ENCODE results near the gene HLA-DPA1.
"Not testable (repeated sequence)": the region's sequence is repeated elsewhere in the genome, so short reads cannot be mapped to it uniquely, and the experiment has no call there.

HLA-DPA1 gene

DNA sequence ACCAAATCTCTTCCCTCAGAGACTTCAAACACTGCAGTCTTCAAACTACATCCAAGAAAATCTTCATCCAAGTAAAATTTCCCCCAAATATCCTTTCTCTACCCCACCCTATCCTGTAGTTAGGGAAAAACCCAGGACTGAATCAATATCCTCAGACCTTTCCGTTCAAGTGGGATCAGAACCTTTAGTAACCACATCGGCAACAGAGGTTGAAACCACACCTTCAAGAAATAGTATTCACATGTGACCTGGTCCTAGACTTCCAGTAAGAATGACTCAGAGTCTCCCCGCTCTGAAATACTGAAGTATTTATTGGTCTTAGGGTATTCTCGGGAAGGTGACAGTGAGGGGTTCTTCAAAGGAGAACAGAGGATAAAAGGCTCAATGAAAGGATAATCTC is 8.7 kb downstream of the HLA-DPA1 start:
- DNase-seq (ENCODE audit: low read depth), result no peak

DNA sequence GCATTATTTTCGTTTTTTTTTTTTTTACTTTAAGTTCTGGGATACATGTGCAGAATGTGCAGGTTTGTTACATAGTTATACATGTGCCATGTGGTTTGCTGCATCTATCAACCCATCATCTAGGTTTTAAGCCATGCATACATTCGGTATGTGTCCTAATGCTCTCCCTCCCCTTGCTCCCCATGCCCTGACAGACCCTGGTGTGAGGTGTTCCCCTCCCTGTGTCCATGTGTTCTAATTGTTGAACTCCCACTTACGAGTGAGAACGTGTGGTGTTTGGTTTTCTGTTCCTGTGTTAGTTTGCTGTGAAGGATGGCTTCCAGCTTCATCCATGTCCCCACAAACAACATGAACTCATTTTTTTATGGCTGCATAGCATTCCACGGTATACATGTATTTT is 10.0 kb downstream of the HLA-DPA1 start:
- DNase-seq (ENCODE audit: low read depth), result not testable (repeated sequence)

DNA sequence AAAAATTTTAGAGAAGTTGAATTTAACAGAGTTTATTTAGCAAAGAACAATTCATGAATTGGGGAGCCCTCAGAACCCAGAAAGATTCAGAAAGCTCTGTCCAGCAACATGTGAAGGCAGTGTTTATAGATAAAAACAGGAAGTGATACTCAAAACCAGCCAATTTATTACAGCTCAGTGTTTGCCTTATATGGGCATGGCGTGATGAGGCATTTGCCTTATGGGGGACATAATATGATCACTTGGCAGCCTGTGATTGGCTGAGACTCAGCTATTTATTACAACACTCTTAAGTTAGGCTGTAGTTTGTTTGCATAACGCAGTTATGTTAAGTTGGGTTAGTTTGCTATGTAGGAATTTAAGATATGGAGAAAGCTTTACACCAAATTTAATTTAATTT is 11.5 kb downstream of the HLA-DPA1 start:
- no peak for DNase-seq (ENCODE audit: low read depth)

DNA sequence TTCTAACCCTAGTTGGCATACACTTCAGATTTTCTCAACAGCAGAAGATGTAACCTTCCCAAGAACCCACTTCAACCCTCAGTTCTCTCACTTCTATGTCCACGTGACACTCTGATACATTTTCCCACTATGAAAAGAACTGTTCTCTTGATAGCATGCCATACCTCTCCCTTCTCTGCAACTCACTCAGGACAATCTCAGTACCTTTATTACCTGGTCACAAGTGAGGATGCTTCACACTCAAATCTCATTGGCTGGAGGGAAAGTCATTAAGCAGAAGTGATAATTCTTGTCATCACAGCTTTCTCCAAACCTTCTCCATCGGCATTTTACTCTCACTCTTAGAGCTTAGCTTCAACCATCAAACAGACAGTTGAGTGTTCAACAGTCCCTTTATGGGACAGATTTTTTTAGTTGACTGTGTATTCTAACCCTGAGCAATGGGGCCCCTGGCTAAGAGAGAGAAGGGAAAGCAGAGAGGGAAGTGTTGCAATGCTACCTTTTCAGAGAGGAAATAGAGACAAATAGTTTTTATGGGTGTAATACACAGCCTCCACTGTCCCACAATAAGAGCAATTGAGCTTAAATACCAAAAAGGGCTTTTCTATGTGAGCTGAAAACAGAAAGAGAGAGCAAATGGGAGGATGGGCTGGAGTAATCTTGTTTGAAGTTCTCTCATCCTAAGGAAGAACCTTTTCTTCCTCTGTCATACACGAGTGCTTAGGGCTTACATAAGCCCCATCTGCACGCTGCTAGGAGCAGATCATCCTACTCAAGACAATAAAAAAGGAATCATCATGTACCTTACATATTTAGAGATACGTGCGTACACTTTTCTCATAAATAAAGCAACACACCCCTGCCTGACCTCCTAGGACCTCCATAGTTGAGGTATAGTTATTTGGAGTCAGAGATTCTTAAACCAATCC is 16.0 kb downstream of the HLA-DPA1 start:
- no peak for DNase-seq (ENCODE audit: low read depth)

DNA sequence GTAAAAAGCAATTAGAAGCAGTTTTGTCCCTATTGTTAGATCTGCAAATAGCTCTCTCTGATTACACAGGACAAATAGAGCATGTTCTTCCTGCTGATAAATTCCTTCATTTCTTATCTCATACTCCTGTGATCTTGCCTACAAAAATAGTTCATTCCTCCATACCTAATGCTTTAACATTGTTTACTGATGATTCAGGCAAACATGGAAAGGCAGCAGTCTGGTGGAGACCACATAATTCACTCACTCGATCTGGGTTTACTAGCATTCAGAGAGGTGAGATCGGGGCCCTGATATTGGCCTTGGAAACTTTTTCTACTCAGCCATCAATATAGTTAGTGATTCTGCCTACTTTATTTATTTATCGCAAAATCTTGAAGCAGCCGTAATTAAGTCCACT is 20.2 kb downstream of the HLA-DPA1 start:
- no peak for DNase-seq (ENCODE audit: low read depth)

DNA sequence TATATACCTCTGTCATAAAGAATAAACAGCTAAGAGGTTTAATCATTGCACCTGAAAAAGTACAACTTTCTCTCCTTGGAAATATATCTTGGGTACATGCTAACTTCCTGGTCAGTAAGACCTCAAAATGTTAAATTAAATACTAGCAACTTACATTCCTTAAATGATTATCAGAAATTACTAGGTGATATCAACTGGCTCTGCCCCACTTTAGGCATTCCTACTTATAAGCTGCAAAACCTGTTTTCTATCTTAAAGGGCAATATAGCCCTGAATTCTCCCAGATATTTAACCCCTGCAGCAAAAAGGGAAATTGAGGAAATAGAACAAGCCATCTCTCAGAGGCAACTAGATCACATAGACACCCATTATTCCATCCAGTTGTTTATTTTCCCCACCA is 20.8 kb downstream of the HLA-DPA1 start:
- no peak for DNase-seq (ENCODE audit: low read depth)

DNA sequence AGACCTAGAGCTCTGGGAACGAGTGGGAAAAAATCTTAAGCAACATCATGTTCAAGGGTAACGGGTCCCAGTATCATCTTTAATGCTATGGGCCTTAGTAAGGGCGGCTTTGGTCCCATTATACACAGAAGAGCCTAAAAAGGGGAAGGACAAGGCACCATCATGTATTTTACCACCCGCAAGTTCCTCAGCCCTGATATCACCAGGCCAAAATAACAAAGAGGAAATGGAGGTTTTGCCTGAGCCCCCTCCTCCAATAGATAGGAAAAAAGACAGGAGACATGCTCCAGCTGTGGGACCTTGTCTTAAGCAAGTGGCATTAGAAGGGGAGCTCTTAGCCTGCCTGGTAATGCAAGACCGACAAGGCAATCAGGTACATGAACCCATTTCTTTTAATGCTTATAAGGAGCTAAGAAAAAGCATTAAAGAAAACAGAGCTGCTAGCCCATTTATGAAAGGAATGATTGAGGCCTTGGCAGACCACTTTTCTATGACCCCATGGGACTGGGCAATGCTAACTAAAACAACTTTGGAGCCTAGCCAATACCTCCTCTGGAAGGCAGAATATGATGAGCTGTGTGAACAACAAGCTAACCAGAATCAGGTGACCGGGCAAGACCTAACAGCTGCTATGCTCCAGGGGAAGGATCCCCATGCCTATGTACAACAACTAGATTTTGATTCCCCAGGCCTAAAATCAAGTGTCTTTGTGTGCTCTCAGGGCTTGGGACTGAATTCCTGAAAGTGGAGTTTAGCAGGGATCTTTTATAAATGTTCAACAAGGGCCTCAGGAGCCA is 23.2 kb downstream of the HLA-DPA1 start:
- no peak for DNase-seq (ENCODE audit: low read depth)

DNA sequence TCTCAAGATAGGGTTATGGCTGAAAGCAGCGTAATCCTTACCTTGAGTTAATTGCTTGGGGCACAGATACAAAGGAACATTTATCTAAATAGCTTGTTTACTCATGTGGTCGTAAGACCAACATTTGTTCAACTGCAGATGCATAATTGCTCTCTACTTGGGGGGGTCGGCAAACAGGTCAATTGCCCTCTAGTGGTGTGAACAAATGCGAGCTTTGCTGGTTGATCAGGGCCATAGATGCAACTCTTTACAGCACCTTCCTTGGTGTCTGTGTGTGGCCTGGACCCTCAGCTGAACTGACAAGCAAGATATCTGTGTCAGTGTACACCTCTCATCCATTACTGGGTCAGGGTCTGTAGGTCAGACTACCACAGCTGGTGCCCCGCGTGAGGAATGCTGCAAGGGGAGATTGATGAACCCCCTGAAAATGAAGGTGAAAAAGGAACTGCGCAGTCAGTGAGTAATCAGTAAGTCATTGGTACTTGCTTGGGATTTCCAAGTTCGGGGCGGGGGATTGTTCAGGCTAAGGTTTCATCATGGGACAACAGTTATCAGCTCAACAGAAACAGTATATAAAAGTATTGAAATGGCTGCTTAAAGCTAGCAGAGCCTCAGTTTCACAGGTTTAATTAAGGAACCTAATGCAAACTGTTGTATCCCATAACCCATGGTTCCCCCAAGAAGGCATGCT is 24.0 kb downstream of the HLA-DPA1 start:
- DNase-seq (ENCODE audit: low read depth), result no peak

DNA sequence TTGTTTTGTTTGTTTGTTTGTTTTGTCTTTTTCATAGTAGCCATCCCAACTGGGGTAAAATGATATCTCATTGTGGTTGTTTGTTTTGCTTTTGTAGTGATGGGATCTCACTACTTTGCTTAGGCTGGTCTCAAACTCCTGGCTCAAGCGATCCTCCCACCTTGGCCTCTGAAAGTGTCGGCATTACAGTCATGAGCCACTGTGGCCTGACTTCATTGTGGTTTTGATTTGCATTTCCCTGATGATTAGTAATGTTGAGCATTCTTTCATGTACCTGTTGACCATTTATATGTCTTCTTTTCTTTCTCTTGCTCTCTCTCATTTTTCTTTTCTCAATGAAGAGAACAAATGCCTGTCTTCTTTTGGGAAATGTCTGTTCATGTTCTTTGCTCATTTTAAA is 33.3 kb downstream of the HLA-DPA1 start:
- no peak for DNase-seq (ENCODE audit: low read depth)

DNA sequence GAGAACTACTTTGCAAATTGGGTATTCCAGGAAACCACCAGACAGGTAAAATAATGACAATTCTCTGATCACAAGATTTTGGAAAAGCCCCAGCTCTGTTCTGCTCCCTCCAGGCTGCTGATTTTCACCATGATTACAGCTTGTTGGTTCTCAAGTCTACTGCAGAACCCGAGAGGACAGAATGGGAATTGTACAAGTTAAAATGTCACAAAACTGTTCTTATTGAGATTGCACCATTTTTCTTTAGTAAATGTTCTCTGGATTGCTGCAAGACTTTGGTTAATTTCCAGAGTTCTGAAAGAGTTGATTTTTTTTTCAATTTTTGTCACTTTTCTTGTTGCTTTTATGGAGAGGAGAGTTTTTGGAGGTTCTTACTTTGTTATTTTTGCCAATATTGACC is 36.9 kb downstream of the HLA-DPA1 start:
- DNase-seq (ENCODE audit: low read depth), result no peak

DNA sequence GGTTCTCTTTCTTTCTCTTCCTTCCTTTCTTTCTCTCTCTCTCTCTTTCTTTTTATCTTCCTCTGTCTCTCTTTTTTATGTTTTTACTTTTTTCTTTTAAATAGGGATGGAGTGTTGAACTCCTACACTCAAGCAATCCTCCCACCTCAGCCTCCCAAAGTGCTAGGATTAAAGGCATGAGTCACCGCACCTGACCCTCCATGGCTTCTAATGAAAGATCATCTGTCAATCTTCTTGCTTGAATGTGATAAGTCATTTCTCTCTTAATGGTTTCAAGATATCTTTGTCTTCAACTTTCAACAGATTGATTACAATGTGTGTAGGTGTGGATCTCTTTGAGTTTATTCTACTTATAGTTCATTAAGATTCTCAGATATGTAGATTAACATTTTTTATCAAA is 38.9 kb downstream of the HLA-DPA1 start:
- no peak for DNase-seq (ENCODE audit: low read depth)

DNA sequence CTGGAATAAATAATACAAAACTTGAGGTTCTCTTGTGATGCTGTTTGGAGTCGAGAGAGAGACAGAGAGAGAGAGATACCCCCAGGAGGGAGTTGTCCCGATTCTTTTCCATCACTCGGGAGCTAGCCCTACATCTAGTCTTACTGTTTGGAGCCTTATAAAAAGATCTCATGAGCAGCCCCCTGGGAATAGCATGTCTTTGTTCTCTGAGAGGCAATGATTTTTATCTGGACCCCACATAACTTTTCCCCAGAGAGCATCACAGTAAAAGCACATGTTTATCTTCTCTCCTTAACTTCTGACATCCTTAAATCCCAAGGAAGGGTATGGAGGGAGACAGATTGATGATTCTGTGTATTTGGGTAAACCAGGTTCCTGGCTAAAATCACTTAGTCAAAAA is 43.2 kb downstream of the HLA-DPA1 start:
- no peak for DNase-seq (ENCODE audit: low read depth)

DNA sequence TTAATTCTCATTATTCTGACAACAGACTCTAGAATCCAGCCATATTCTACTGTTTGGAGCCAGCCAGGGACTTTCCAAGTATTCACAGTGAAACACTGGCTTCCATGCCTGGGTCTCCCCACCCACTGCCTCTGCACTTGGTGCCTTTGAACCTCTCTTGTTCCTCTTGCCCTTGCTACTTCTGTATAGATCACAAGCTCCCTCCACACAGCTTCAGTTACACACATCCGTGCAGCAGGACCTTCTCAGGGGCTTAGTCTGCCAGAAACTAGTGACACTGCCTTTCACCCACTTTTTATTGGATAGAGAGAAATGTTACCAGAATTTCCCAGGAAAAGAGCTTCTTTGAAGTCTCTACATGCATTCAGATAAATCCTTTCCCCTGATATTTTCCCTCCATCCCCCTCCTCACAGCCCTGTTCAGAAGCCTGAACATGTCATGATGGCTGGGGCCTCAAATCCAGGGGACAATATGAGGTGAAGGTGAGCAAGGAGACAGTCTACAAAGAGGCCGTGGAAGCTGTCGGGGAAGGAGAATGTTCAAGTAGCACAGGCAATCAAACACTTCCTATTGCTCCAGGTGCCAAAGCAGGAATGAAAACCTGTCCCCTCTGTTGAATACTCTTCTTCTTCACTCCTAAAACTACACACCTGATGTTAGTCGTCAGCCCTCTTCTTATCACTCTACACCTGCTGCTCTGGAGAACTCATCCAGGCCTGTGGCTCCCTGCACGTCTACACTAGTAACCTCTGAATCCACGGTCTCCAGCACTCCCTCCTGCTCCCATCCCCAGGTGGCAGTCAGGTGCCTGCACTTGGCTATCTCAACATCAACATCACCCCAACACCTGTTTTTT is 43.9 kb downstream of the HLA-DPA1 start:
- no peak for DNase-seq (ENCODE audit: low read depth)

DNA sequence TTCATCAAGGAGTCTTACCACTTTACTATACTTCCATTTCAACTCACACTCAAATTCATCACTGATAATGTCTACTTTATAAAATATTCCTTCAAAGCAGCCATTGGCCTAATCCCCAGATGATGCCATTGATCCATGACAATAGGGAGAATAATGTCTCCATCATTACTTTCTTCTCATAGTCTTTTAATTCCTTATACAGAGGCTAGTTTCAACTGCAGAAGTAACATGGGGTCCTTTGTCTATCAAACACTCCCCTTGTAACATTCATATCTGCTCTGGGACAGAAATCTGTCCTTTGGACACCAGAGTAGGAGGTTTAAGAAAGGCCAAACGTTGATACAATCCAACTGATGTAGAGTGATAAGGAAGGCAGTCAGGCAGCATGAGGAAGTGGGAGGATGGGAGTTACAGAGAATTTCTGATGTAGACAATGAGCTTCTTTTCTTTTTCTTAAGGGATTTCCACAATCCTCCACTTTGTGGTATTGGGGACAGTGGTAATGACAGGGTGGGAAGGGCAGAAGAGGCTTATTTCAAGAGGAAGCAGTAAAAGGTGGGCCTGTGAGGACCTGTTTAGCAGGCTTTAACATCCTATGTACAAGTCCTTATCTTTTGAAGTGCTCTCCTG is 45.1 kb downstream of the HLA-DPA1 start:
- no peak for DNase-seq (ENCODE audit: low read depth)

DNA sequence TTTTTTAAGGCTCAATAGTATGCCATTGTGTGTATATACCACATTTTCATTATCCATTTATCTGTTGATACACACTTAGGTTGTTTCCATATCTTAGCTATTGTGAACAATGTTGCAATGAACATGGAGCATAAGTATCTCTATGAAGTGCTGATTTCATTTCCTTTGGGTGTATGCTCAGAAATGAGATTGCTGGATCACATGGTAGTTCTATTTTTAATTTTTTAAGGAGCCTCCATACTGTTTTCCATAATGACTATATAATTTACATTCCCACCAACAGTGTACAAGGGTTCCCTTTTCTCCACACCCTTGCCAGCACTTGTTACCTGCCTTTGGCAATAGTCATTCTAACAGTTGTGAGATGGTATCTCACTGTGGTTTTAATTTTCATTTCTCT is 48.9 kb downstream of the HLA-DPA1 start:
- DNase-seq (ENCODE audit: low read depth), result no peak

DNA sequence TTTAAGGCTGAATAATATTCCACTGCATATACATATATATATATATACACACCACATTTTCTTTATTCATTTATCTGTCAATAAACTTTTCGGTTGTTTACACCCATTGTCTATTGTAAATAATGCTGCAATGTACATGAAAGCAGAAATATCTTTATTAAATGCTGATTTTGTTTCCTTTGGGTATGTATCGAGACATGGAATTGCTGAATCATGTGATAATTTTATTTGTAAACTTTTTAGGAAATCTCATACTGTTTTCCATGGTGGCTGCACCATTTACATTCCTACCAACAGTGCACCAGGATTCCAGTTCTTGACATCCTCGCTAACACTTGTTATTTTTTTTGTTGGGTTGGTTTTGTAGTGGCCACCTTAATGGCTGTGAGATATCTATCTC is 49.9 kb downstream of the HLA-DPA1 start:
- no peak for DNase-seq (ENCODE audit: low read depth)

DNA sequence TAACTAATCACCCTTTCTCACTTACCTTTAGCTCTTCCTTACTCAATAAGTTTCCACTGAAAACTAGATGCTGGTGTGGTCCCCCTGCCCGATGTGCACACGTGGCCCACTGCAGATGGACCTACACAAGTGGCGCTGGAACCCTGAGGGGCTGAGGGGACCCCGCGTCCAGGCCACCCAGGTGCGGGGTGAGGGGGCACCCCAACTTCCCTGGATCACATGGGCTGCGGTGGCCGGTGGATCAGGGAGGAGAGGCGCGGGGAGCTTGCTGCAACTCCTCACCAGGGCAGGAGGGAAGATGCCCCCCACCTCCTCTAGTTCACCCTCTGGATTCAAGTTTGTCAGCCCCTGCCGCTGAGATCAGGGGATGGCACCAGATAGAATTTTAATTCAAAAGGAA is 51.5 kb downstream of the HLA-DPA1 start:
- DNase-seq (ENCODE audit: low read depth), result no peak

DNA sequence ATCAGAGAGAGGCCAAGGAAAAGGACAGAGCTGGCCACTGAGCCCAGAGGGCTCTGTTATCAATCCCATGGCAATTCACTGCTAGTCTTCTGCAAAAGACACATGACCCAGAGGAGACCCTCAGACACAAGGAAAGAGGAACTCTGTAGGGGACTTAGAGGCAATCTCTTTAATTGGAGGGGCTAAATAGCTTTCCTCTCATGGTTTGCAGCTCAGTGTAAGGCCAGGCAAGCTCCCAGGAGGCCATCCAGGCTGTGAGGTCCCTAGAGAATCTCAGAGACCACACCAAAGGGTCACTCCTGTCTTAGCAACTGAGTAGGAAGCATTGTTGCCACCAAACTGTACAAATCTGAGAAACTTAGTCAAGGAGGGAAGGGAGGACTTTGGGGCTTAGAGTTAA is 54.1 kb downstream of the HLA-DPA1 start:
- DNase-seq (ENCODE audit: low read depth), result no peak

DNA sequence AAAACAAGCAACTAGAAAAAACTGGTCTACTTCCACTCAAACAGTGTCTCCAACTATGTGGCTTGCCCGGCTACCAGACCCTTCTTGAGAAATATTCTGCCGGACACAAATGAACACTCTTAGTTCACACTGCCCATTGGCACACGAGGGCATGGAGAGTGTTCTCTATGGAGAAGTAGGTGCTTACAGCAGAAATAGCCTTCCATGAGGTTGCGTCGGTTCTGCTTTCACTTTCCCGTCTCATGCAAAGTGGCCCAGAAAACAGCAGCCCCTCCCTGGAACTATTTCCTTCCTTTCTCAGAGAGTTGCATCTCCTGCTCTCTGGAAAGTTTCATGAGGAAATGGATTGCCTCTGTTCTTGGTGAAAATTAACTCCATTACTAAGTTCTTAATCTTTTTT is 54.5 kb downstream of the HLA-DPA1 start:
- no peak for DNase-seq (ENCODE audit: low read depth)

DNA sequence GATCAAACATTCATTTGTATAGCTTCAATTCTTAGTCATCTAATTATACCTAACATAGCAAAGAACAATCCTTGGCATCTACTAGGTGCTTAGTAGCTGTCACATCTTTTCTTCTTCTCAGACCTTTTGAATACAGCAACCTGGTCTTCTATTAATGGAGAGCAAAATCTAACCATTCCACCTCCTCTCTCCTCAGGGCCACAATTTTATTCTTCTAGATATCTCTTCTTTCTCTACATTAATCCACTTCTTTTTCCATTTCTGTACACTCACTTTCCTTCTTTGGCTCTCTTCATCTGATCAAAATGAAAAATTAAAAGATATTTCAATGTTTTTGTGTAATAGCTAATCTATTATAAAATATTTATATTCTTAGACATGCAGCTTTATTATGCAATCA is 55.0 kb downstream of the HLA-DPA1 start:
- DNase-seq (ENCODE audit: low read depth), result no peak

DNA sequence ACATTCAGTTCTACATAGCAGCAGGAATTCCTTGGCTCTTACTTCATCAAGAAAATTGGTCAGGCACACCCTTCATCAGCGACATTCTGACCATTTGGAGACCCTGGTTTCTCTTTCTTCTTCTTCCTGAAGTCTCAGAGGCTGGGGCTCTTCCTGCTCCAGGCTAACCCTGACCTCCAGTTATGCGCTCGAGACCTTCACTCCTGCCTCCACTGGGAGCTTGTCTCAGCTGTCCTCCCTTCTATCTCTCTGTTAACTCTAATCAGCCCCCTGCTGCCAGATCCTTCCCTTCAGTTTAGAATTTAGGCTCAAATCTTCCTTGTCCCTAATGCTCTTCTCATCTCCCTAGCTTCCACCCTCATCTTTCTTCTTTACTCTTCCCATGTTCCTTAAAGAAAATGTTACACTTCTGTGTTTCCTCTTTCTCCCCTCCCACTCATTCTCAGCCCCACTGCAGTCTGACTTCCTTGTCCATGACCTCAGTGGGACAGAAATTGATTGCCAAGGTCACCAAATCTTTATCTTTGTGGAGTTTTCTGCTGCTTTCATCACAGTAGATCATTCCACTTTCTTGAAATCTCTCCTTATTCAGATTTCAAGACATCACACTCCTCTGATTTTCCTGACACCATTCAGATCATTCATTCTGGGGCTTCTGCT is 55.6 kb downstream of the HLA-DPA1 start:
- DNase-seq (ENCODE audit: low read depth), result no peak

Measured in stimulated activated CD8-positive, alpha-beta memory T cell treated with anti-CD3 and anti-CD28 coated beads, Interleukin-15, amount 100 ng/mL, for 24 hours (primary cell).